NCI-H446 (cell line): ENCODE measurements around the gene PIM2.
"Not testable (repeated sequence)": the region's sequence is repeated elsewhere in the genome, so short reads cannot be mapped to it uniquely, and the experiment has no call there.

Experiments used
- DNase-seq, 2 experiments: peaks; one replicate each; lab custom pipeline; 2025; lab: John Stamatoyannopoulos, UW

Gene PIM2

GRCh38 chrX:48905090-48905790 lies 13.6 kb downstream of the PIM2 start:
- DNase-seq: no peak

- no peak for DNase-seq
Observed at GRCh38 chrX:48904626-48905025, 14.2 kb downstream of the PIM2 start.

- no peak for DNase-seq
Observed at GRCh38 chrX:48904180-48904579, 14.6 kb downstream of the PIM2 start.

- DNase-seq: no peak
Observed at GRCh38 chrX:48903290-48903689, 15.5 kb downstream of the PIM2 start.

- DNase-seq: no peak
Observed at GRCh38 chrX:48902776-48903175, 16.0 kb downstream of the PIM2 start.

GRCh38 chrX:48902135-48902534 lies 16.7 kb downstream of the PIM2 start:
- DNase-seq: no peak

GRCh38 chrX:48901069-48901468 lies 17.8 kb downstream of the PIM2 start:
- no peak for DNase-seq

GRCh38 chrX:48899078-48899410 lies 19.8 kb downstream of the PIM2 start:
- no peak for DNase-seq

GRCh38 chrX:48897625-48898306 lies 21.1 kb downstream of the PIM2 start, which contains the start of the genes PQBP1 and TIMM17B:
Gene PQBP1 (plus strand): TSS chrX:48897930. CDS start chrX:48898510, 580 bp downstream.
Gene TIMM17B (minus strand): TSS chrX:48897768. CDS start chrX:48897749, 19 bp downstream.
- peak; percentile 87 to 96 for DNase-seq

- peak; percentile 66 to 73 for DNase-seq
Observed at GRCh38 chrX:48897157-48897624, 21.6 kb downstream of the PIM2 start.

- DNase-seq: no peak
Observed at GRCh38 chrX:48896611-48897011, 22.2 kb downstream of the PIM2 start.

- DNase-seq: no peak
Observed at GRCh38 chrX:48894891-48895290, 23.9 kb downstream of the PIM2 start.

GRCh38 chrX:48893556-48894348 lies 25.1 kb downstream of the PIM2 start:
- DNase-seq: no peak

GRCh38 chrX:48892896-48893295 lies 25.9 kb downstream of the PIM2 start:
- no peak for DNase-seq

GRCh38 chrX:48891402-48892288 lies 27.2 kb downstream of the PIM2 start:
- peak; percentile 7 to 78 for DNase-seq

GRCh38 chrX:48890934-48891401 lies 27.9 kb downstream of the PIM2 start:
- DNase-seq: no peak

GRCh38 chrX:48890296-48890925 lies 28.4 kb downstream of the PIM2 start:
- DNase-seq: no peak

GRCh38 chrX:48886586-48886985 lies 32.2 kb downstream of the PIM2 start:
- not testable (repeated sequence) for DNase-seq

GRCh38 chrX:48883729-48884128 lies 35.1 kb downstream of the PIM2 start:
- no peak for DNase-seq

GRCh38 chrX:48876944-48877343 lies 41.9 kb downstream of the PIM2 start:
- not testable (repeated sequence) for DNase-seq

GRCh38 chrX:48872017-48872416 lies 46.8 kb downstream of the PIM2 start:
- not testable (repeated sequence) for DNase-seq
